SU-DHL-6 (cell line): Measurements from ENCODE around the gene STARD5.

Experiments
- CTCF ChIP-seq: fragments of 200-600 bp; sonication (generic); IDR thresholded peaks from one replicate; pipeline ENCODE4 v1.5.1; 2017; ENCODE audit warnings: antibody characterized with exemption, mild to moderate bottlenecking, low read length, moderate library complexity; ENCODE audit not compliant: insufficient read depth, poor library complexity, severe bottlenecking
- EZH2phosphoT487 ChIP-seq: fragments of 200-600 bp; sonication (generic), shearing (Covaris generic); conservative IDR thresholded peaks from 2 replicates; pipeline ENCODE4 v1.6.1; 2018; ENCODE audit warnings: mild to moderate bottlenecking, antibody characterized with exemption, low read length, moderate library complexity, mixed read lengths

- TF ChIP-seq CTCF (no peak), EZH2phosphoT487 (no peak)
Measured at GRCh38 chr15:81331600-81331999, 7.7 kb upstream of the STARD5 start.
